ENCODE data around the gene CAMK2B.

The CAMK2B gene

DNA sequence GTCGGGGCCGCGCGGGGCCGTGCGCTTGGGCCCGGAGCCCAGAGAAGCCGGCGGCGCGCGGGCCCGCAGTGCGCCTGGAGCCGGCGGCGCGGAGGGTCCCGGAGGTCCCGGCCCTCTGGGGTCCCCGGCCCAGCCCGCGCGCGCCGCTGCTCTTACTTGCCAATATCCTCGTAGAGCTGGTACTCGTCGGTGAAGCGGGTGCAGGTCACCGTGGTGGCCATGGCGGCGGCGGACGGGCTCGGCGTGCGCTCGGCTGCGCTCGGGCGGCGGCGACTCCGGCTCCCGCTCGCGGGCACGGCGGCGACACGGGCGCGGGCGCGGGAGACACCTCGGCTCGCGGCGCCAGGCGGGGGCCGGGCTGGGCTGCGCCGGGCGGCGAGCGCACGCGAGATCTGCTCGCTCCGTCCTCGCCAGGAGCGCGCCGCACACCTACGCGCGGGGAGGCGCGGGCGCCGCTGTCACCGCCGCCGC lies at the start of gene CAMK2B:
Gene CAMK2B (minus strand): TSS at position 394 of the 471 bp plus-strand sequence. CDS start 173 bp downstream, at position 221.
- DNase-seq = no peak

DNA sequence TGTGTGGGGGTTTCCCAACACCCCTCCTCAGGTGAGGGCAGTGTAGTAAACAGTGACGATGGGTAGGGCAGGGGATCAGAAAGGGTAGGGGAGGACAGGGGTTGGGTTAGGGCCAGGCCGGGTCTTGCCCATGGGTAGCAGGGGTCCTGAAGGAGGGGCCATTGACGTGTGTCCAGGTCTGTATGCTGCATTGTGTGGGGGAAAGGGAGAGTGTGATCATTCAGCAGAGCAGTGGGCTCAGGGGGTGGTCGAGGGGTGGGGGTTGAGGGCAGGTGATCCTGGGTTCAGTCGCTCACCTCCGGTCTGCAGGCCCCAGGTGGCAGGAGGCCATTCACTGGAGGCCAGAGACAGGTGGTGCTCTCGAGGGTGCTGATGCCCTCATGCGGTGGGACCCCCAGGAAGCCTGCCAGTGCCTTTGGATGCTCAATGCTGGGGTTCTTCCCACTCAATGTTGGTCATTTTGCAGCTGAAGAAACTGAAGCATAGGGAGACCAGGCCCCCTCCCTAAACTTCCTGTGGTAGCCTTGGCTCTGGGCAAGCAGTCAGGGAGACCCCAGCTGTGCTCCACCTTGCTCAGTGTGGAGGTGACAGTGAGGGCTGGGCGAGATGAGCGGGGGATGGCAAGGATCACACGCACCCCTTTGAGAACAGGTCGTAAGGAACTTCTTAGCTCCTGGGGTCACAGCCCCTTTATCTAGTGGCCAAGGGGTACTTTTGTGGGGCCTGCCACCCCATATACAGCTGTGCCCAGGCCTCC lies 48.8 kb upstream of the CAMK2B start:
- DNase-seq = no peak

DNA sequence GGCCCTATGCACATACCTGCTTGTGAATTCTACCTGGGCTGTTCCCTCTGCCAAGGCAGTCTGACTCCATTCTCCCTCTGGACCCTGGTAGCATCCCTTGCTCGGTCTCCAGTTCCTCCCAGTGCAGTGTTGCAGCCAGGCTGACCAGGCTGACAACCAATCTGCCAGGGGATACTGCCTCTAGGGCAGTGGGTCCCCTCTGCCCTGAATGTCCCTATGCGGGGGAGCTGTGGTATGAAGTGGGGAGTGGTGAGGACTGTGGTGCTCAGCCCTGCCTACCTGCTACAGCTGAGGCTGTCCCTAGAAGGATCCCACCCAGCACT lies 48.0 kb upstream of the CAMK2B start:
- no peak for DNase-seq

DNA sequence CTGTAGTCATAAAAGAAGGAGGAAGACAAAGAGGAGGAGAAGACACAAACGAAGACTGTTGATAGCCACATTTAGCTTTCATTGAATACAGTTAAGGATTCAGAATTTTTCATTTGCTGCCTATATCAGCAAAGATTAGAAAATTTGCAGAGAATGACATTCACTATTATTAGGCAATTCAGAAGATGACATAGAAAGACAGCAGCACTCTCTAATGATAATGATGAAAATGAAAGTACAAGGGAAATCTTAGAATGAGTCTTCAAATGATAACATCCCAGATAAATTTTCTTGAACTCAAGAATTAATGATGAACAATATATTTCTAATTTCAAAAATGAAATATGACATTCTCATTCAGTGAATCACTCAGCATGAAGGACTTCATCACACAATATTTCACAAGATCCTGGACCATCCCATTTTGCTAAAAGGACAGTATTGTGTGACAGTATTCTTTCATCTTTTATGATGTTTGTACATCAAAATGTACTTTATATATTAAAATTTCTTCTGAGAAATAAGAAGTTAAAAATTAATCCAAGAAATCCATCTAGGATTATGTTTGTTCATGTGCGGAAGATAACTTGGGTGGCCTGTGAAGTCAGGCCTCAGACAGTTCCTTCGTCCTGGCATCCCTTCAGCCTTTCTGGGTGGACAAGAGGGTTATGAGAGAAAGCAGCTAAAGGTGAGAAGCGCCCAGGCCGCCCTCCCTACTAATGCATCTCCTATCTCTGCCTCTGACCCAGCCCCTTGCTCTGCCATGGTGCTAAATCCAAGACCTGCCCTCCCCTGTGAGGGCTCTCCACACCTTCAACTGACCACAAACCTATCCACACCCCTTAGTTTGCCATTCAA lies 47.4 kb upstream of the CAMK2B start:
- DNase-seq = no peak

DNA sequence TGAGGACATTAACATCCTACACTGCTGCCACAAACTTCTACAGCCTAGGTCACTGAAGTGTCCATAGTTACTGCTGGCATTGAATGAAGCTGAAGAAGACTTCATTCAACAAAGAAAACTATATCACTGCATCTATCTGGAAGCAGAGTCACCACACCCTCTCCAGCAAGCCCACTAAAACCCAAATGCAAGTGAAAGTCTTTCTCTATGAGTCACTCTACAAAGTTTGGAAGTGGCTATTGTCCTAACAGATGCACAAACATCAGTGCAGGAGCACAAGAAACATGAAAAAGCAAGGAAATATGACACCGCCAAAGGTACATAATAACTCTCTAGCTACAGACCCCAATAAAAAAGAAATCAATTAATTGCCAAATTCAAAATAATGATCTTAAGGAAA lies 43.5 kb upstream of the CAMK2B start:
- DNase-seq = no peak

DNA sequence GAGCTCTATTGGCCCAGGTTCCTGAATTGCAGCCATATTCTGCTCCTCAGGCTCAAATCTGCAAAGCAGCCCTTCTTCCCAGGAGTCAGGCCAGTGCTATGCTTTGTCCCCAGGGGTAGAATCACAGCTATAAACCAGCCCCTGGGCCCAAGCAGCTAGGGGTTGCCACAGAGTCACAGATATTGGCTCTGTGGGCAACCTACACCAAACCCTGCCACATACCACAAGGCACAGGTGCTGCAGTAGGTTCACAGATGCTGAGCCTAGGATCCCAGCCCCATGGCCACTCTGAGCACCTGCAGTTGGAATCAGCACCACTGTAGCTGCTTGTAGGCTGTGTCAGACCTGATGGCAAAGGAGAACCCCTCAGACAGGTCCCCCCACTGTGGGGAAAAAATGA lies 43.1 kb upstream of the CAMK2B start:
- no peak for DNase-seq

DNA sequence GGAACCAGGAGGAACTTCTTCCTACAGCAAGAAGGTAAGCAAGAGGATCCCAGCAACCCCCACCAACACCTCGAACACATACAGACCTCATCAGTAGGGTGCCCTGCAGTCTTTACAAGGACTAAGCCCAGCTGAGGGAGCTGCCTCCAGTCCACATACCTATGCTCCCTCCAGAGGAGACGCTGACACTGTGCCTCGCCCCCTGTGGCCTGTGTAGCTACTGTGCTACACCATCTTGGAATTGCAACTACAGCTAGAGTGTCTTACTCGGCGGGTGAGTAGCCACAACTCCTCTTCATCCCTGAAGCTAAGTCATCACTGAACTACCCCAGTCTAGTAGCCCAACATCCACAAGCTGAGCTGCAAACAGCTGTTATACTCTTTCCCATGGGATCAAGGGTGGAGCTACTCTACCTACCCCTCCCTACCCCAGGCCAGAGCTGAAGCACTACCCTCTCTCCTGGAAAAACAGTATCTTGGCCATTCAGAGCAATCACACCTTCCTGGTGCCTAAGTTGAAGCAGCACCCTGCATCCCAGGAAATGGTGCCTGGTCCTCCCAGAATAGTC lies 42.2 kb upstream of the CAMK2B start:
- no peak for DNase-seq

DNA sequence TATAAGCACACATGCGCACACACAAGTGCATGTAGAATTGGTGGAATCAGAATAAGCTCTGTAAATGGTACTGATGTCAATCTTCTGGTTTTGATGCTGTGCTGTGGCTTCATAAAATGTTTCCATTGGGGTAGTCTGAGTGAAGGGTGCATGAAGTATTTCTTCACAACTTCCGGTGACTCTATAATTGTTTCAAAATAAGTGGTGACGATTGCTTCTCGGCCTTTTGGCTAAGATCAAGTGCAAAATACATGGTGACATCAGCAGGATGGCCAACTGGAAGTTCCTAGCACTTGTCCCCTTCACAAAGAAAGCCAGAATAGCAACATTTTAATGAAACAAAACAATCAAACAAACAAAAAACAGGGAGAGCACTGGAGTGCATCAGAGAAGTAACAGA lies 41.6 kb upstream of the CAMK2B start:
- no peak for DNase-seq

DNA sequence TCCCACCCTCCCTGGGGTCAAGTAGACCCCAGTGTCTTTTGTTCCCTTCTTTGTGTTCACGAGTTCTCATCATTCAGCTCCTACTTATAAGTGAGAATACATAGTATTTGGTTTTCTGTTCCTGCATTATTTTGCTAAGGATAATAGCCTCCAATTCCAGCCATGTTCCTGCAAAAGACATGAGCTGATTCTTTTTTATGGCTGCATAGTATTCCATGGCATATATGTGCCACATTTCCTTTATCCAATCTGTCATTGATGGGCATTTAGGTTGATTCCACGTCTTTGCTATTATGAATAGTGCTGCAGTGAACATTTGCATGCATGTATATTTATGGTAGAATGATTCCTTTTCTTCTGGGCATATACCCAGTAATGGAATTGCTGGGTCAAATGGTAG lies 28.3 kb upstream of the CAMK2B start:
- DNase-seq = no peak

DNA sequence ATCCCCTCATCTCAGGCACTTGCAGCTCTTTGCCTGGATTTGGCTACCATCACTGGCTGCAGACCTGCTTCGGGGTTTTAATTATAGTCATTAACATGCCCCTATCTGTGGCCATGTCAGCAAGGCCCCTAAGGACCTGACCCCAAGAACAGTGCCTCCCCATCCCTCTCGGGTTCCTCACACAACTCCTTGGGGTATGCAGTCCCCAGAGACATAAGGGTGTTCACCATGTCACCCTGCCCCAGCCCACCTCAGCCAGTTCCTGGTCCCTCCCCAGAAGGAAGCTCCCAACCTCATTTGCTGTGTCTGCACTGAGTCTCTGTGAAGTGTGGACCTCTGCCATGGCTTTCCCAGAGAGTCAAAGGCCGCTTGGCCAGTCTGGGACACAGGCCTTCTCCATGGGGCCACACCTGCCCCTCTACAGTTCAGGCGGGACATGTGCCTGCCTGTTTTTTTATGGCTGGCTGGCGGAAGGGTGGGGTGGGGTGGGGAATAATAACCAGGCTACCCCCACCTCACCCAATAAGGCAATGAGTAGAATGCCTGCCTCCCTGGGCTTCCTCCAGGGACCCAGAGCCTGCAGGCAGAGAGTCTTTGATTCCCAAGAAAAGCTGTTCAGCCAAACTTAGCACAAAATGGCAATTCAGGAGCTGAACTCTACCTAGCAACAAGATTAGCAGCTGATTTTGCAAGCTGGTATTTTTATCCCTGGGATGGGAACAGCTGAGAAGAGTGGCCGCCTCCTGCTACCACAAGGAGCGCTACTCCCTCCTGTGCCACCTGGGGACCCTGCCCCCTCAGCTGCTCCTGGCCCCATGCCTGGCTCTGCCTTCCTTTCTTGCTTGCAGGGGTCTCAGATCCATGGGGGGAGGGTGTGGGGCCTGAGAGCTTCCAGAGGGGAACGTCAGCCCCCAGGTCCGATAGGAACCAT lies 23.7 kb upstream of the CAMK2B start:
- DNase-seq = no peak

DNA sequence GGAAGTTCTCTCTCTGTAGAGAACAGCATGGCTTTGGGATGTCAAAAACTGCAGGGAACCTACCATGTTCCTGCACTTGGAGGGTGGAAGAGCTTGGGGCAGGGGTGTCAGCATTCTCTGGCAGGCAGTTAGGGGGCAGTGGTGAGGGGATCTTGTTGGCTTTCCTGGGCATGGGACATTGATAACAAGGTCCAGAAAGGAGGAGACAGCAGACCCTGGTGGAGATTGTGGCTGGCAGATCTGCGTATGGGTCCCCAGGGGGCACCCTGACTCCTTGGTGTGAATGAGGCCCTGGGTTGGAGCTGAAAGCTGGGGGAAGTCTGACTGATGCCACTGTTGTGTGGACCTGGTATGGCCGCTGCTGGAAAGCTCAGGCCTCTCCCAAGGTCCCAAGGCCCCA lies 22.9 kb upstream of the CAMK2B start:
- no peak for DNase-seq

DNA sequence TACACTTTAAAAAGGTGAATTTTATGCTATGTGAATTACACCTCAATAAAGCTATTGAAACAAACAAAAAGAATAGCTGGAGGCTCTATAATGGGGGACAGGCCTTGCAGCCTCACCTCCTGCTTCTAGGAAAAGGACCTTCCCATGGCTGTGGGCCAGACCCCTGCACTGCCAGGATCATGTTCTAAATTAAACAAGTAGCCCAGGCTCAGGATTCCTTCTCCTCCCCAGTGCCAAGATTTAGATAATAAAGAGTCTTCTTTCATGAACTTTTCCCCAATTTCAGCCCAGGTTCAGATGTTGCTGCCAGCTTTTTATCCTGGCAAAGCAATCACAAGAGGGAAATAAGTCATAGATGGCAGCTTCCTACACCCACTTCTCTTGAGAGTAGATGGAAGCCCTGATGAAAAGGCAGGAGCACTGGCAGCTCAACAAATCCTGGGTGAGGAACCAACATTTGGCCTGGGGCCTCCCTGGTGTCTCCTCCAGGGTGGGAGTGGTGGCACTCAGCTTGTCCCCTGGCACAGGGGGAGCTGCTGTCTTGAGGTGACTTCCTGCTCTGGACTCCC lies 22.2 kb upstream of the CAMK2B start:
- no peak for DNase-seq

DNA sequence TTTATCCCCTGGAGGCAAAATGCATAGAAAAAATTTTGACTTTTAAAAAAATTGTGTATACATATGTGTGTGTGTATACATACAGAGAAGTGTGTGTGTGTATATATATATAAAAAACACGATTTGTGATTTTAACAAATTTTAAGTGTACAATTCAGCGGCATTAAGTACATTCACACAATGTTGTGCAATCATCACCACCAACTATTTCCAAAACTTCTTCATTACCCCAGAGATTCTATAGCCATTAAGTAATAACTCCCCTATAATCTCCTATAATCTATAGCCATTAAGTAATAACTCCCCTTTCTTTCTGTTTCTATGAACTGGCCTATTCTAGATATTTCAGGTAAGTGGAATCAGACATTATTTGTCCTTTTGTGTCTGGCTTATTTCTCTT lies 20.7 kb upstream of the CAMK2B start:
- no peak for DNase-seq

DNA sequence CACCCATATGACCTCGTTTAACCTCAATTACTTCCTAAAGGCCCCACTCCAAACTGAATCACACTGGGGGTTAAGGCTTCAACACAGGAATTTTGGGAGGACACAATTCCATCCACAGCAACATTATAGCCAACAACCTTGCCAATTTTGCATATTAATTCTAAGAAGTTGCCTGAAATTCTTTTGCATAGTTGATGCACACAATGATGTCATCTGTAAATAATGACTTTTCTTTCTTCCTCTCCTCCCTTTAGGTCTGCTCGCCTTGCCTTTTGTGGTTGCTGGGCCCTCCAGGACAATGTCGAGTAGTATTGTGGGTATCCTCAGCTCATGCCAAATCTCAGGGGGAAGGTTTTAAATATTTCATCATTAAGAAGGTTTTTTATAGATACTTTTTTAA lies 16.0 kb upstream of the CAMK2B start:
- DNase-seq = no peak

DNA sequence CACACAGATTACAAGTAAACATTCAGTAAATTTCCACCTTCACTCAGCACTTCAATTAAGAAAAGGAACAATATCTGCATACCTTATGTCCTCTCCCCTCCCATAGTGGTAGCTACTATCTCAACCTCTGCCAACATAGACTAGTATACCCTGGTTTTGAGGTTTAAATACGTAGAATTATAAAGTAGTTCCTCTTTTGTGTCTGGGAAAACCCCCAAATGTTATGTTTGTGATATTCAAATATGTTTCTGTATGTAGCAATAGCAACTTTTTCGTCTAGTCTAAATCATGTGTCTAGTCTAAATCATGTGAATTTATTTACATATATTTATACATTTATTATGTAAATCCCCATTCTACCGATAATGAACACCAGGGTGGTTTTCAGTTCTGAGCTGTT lies 13.2 kb upstream of the CAMK2B start:
- DNase-seq = no peak

DNA sequence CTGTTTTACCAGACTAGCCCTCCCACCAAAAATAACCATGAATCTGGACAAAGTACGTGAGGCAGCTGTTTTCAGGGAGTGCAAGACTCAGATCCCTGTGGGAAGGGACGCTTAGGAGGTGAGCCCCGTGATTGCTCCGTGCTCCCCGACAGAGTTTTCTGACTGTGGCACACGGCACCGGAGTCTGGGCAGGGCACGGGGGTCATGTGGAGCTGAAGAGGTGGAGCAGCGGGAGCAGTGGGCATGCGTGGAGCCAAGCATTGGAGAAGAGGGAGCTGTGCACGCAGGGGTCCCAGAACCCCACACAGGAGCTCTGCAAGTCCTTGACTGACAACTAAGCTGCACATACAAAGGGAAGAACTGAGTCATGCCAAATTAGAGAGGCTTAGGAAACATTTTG lies 11.1 kb upstream of the CAMK2B start:
- DNase-seq = no peak

DNA sequence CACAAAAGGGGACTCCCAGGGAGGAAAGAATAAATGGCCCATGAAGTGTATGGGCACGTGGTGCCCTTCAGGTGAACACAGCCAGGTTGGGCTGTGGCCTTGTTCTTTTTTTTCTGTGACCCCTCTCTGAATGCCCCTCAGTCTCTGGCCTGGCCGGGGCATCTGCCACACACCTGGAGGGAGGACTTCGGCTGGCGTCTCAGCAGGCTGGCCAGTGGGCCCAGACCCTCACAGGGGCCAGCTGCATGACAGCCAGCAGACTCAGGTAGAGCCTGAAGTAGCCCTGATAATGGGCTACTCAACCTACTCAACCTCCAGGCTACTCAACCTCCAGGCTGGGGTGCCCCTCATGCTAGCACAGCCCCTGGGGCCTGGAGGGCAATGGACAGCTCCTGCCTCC lies 9.8 kb upstream of the CAMK2B start:
- no peak for DNase-seq

DNA sequence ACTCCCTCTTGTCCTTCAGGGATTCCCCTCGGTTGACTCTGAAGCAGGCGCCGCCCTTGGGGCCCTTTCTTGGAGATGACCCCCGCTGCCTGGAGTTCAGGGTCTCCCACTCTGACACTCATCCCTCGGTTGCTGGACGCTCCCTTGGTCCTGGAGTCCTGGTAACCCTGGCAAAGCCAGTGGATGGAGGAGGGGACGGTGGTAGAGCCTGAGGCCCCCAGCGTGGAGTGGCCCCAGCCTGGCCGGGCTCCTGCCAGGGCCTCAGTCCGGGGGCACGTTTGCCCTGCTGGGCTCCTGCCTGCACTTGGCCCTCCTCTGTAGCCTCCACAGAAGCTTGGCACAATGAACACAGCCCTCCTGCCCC lies 9.3 kb upstream of the CAMK2B start:
- DNase-seq = no peak

DNA sequence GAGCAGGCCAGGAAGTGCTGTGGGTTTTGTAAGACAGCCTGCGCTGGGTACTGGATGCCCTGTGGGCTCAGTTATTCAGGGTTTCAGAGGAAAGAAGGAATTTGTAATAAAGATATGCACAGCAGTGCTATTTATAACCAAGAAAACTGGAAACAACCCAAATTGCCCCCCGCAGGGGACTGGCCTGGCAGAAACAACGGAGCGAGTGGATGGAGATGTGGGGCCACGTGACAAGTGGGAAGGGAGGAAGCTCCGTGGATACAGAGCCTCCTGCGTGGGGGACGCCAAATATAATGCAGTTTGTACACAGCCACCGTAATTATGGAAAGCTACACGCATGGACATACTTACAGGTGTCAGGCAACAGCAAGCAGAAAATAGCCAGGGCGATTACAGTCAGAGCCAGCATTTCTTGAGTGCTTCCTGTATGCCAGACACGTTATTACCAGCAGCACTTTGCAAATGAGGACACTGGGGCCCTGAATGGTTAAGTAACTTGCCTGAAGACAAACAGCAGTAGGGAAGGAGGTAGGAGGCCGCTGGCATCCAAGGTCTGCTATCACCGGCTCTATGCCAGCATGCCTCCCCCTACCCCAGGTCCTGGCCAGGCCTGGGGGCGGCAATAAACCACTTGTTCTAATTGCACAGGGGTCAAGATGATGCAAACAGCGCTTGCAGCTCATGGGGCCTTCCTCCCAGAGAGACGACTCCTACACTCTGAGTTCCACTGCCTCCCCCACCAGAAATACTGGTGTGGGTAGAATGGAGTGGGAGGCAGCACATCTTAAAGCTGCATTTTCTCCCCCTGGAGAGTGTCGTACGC lies 8.7 kb upstream of the CAMK2B start:
- no peak for DNase-seq

DNA sequence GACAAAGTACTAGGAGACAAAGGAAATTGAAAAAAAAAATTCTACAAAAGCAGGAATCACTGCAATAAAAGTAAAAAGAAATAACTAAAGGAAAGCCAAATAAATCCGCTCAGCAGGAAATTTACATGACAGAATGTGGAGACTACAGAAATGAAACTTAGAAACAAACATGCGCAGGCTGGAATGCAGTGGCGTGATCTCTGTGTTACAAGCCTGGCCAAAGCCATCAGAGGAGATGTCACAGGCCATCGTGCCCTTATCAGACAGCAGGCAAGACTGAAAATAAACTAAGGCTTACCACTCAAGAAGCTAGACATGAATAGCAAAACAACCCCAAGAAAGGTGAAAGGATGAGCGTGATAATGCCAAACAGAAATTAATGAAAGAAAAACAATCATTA lies 6.3 kb upstream of the CAMK2B start:
- no peak for DNase-seq

DNA sequence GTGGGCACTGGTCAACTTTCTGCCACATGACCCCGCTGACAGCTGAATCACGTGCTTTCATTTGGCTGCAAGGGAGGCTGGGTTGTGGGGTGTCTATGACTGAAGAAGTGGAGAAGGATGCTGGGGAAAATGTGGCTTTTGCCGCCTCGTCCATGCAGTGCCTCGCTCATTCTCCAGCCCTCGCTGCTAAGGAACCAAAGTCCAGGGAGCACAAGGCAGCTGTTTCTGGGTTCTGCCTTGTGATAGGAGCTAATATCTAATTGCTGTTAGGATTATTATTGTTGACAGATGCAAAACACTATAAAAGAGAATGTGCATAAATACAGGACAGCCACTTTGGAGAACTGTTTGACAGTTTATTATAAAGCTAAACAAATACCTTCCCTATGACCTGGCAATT lies 4.9 kb upstream of the CAMK2B start:
- no peak for DNase-seq

DNA sequence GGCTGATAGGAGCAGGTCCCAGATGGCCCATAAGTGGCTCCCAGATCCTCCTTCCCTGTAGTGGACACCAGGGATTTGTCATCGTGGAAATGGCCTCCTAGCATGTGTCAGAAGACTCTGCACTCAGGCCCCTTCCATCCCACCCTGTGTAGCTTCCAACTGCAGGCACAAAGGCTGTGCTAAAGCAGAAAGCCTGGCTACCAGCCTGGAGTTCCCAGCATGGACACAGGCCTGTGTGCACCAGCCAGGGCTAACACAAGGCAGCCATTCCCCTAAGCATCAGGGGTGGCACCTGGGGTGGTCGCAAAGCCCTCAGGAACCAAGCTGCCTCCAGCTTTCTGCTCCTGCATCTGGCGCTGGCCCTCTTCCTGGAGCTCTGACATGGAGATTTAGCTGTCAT lies 4.5 kb upstream of the CAMK2B start:
- DNase-seq = no peak
